K562 (cell line): Measurements from ENCODE around the gene MTOR.

ENCODE experiments used
- NFRKB ChIP-seq: fragments of 450-650 bp; IDR thresholded peaks from 2 replicates; pipeline ENCODE4 v1.6.1; 2016; ENCODE audit warnings: low read depth
- POLR2AphosphoS2 ChIP-seq: IDR thresholded peaks from 2 replicates; pipeline ENCODE4 v1.6.1; 2012; ENCODE audit warnings: low read length, improper control_type of control experiment
- RFX5 ChIP-seq: IDR thresholded peaks from 2 replicates; pipeline ENCODE4 v1.6.1; 2011; ENCODE audit warnings: low read depth, mild to moderate bottlenecking, improper control_type of control experiment, low read length
- TAF1 ChIP-seq: IDR thresholded peaks from 2 replicates; pipeline ENCODE4 v1.6.1; 2011; ENCODE audit warnings: mild to moderate bottlenecking, low read length, moderate library complexity; ENCODE audit not compliant: insufficient read depth, control insufficient read depth, severe bottlenecking; ENCODE audit errors: extremely low read depth

DNA sequence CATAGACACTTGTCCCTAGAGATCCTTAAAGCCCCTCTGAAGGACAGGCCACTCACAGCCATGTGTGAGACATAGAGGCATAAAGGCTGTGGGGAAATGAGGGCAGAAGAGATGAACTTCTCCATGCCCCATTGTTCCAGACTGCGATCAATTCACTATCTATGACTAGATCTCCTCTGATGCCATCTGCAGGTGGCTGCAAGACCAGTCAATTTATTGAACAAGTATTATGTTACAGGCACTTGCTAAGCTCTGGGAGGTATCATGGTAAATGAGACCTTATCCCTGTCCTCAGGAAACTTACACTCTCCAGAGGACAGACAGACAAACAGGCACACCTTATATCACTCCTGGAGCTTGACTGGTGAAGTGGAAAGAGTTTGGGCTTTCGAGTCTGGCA lies 33.6 kb upstream of the MTOR start:
- TF ChIP-seq POLR2AphosphoS2 (no peak), TAF1 (no peak), RFX5 (no peak), NFRKB (no peak)
